GM12892 (cell line): Measurements from ENCODE around the gene TMCO4.

ENCODE experiments used
- POLR2A ChIP-seq: IDR thresholded peaks from 2 replicates; pipeline ENCODE4 v1.6.1; 2011; ENCODE audit warnings: low read depth, low read length, control low read depth
- POLR2AphosphoS5 ChIP-seq: IDR thresholded peaks from 2 replicates; pipeline ENCODE4 v1.6.1; 2011; ENCODE audit warnings: low read depth, low read length, control low read depth

GRCh38 chr1:19658186-19658585 is 141.5 kb downstream of the TMCO4 start:
- no peak for TF ChIP-seq POLR2AphosphoS5
- TF ChIP-seq POLR2A: no peak
